ENCODE measurements around the gene ADCY6. TPM values are rescaled to one million over a fixed set of nuclear protein-coding genes. Genes with fewer than 3 reads are reported as not detected.

Gene ADCY6
- total RNA-seq, 1 donor from 2014 or later = 71.9 TPM

GRCh38 chr12:48773686-48774085, 15.2 kb downstream of the ADCY6 start:
- no peak overlapping the region for H3K27ac Mint-ChIP-seq (ENCODE audit: unreplicated experiment)
- H3K36me3 Mint-ChIP-seq (ENCODE audit: unreplicated experiment) = peaks cover 52% of the 10 kb centered on the region
- no peaks in the 10 kb centered on the region for H3K9me3 Mint-ChIP-seq (ENCODE audit: unreplicated experiment)
- no peaks in the 10 kb centered on the region for H3K27me3 Mint-ChIP-seq (ENCODE audit: unreplicated experiment)
- no peaks in the 10 kb centered on the region for H3K4me1 Mint-ChIP-seq (ENCODE audit: unreplicated experiment)
- no peak overlapping the region for H3K4me3 Mint-ChIP-seq (ENCODE audit: unreplicated experiment)
- TF ChIP-seq, protein P1, sequence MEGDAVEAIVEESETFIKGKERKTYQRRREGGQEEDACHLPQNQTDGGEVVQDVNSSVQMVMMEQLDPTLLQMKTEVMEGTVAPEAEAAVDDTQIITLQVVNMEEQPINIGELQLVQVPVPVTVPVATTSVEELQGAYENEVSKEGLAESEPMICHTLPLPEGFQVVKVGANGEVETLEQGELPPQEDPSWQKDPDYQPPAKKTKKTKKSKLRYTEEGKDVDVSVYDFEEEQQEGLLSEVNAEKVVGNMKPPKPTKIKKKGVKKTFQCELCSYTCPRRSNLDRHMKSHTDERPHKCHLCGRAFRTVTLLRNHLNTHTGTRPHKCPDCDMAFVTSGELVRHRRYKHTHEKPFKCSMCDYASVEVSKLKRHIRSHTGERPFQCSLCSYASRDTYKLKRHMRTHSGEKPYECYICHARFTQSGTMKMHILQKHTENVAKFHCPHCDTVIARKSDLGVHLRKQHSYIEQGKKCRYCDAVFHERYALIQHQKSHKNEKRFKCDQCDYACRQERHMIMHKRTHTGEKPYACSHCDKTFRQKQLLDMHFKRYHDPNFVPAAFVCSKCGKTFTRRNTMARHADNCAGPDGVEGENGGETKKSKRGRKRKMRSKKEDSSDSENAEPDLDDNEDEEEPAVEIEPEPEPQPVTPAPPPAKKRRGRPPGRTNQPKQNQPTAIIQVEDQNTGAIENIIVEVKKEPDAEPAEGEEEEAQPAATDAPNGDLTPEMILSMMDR (IDR thresholded peaks at IDR 0.05) = no peak
- DNase-seq (ENCODE audit: extremely low spot score, unreplicated experiment) = no peak

DNA sequence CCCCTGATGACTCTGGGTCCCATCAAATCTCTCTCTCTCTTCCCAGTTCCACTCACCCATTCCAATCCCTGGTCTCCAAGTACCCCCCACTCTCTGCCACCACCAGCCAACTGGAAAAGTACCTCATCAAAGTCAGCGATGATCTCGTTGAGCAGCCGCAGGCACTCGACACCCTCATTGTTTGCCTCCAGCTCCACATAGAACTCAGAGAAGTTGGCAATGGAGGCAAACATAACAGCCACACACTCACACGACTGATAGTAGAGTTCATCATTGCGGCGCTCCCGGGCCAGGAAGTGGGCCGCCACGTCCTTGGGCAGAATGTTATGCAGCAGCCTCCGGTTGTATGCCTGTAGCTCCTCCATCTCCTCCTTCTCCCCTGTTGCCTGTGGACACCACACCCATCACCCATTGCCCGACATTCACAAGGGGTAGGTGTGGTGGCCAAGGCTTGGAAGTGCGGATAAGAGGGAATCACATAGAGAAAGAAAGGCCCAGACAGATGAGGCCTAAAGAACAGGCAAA, 17.2 kb downstream of the ADCY6 start:
- H3K9me3 Mint-ChIP-seq (ENCODE audit: unreplicated experiment) = no peaks in the 10 kb centered on the region
- H3K4me1 Mint-ChIP-seq (ENCODE audit: unreplicated experiment) = no peaks in the 10 kb centered on the region
- H3K27ac Mint-ChIP-seq (ENCODE audit: unreplicated experiment) = no peak overlapping the region
- no peak overlapping the region for H3K4me3 Mint-ChIP-seq (ENCODE audit: unreplicated experiment)
- no peak for DNase-seq (ENCODE audit: extremely low spot score, unreplicated experiment)
- H3K27me3 Mint-ChIP-seq (ENCODE audit: unreplicated experiment) = no peaks in the 10 kb centered on the region
- TF ChIP-seq, protein P1 (IDR thresholded peaks at IDR 0.05) = no peak
- H3K36me3 Mint-ChIP-seq (ENCODE audit: unreplicated experiment) = peaks cover 47% of the 10 kb centered on the region

- Mint-ChIP-seq H3K4me1 (ENCODE audit: unreplicated experiment) (peaks cover 5% of the 10 kb centered on the region), H3K27me3 (ENCODE audit: unreplicated experiment) (no peaks in the 10 kb centered on the region), H3K36me3 (ENCODE audit: unreplicated experiment) (peaks cover 52% of the 10 kb centered on the region), H3K9me3 (ENCODE audit: unreplicated experiment) (no peaks in the 10 kb centered on the region), H3K4me3 (ENCODE audit: unreplicated experiment) (no peak overlapping the region), H3K27ac (ENCODE audit: unreplicated experiment) (no peak overlapping the region)
- DNase-seq (ENCODE audit: extremely low spot score, unreplicated experiment) = no peak
- TF ChIP-seq, protein P1 (IDR thresholded peaks at IDR 0.05) = no peak
Observed at GRCh38 chr12:48770756-48771155, 18.1 kb downstream of the ADCY6 start.

DNA sequence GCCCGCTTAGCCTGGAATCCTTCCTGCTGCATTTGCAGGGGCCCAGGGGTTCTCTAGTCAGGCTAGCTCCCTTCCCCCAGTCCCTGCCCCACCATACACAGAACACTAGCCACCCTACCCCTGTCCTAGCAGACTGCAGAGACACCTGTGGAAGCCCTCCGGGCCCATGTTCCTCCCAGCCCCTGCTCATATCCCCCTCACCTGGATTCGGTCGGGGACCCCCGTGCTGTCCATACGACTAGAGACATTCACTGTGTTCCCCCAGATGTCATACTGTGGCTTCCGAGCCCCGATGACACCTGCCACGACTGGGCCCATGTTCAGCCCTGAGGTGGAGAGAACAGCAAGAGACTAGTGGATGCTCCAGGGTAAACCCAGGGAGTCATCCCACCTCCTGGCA, 20.2 kb downstream of the ADCY6 start:
- DNase-seq (ENCODE audit: extremely low spot score, unreplicated experiment) = no peak
- TF ChIP-seq, protein P1 (IDR thresholded peaks at IDR 0.05) = no peak
- Mint-ChIP-seq H3K4me1 (ENCODE audit: unreplicated experiment) (peaks cover 5% of the 10 kb centered on the region), H3K9me3 (ENCODE audit: unreplicated experiment) (no peaks in the 10 kb centered on the region), H3K27me3 (ENCODE audit: unreplicated experiment) (no peaks in the 10 kb centered on the region), H3K36me3 (ENCODE audit: unreplicated experiment) (peaks cover 46% of the 10 kb centered on the region), H3K27ac (ENCODE audit: unreplicated experiment) (no peak overlapping the region), H3K4me3 (ENCODE audit: unreplicated experiment) (no peak overlapping the region)

GRCh38 chr12:48768147-48768546, 20.7 kb downstream of the ADCY6 start:
- peaks cover 5% of the 10 kb centered on the region for H3K4me1 Mint-ChIP-seq (ENCODE audit: unreplicated experiment)
- no peaks in the 10 kb centered on the region for H3K27me3 Mint-ChIP-seq (ENCODE audit: unreplicated experiment)
- no peak overlapping the region for H3K4me3 Mint-ChIP-seq (ENCODE audit: unreplicated experiment)
- H3K9me3 Mint-ChIP-seq (ENCODE audit: unreplicated experiment) = no peaks in the 10 kb centered on the region
- TF ChIP-seq, protein P1 (IDR thresholded peaks at IDR 0.05) = no peak
- no peak for DNase-seq (ENCODE audit: extremely low spot score, unreplicated experiment)
- H3K27ac Mint-ChIP-seq (ENCODE audit: unreplicated experiment) = no peak overlapping the region
- H3K36me3 Mint-ChIP-seq (ENCODE audit: unreplicated experiment) = peaks cover 44% of the 10 kb centered on the region
